ENCODE measurements around the gene GRIA1.

- TF ChIP-seq EZH2 (optimal IDR thresholded peaks at IDR 0.05; ENCODE audit: low read depth, low read length) = no peak
- TF ChIP-seq CTCF (IDR thresholded peaks at IDR 0.05; ENCODE audit: low read length) = no peak
Measured at GRCh38 chr5:153470736-153471135, 19.7 kb upstream of the GRIA1 start.

Data from MM.1S (cell line).